PC-9 (cell line): Measurements from ENCODE around the gene OR1E1. TPM values are rescaled to one million over a fixed set of nuclear protein-coding genes. Genes with fewer than 3 reads are reported as not detected.
"Not testable (repeated sequence)": the region's sequence is repeated elsewhere in the genome, so short reads cannot be mapped to it uniquely, and the experiment has no call there.

Source experiments
- BruUV-seq: library from RNA; stranded (reverse); fragments of 400-500 nt; replicated peaks from 2 replicates; lab custom pipeline; 2021; lab: Mats Ljungman, UMichigan
- CTCF ChIA-PET: fragments of 300-600 bp; sonication (Branson Sonifier 250); formaldehyde crosslinking; loops from one replicate; lab custom pipeline; 2022; ENCODE audit warnings: antibody characterized with exemption; lab: Charles Lee
- POLR2A ChIA-PET: fragments of 300-600 bp; sonication (Branson Sonifier 250); formaldehyde crosslinking; loops from one replicate; lab custom pipeline; 2022; ENCODE audit warnings: antibody characterized with exemption; ENCODE audit not compliant: unreplicated experiment; lab: Charles Lee
- DNase-seq, 2 experiments: peaks; one replicate each; pipeline versions ENCODE4 v3.0.0 to v3.0.0-alpha.2; 2015 to 2022; ENCODE audit warnings: mixed read lengths in 1 of 2
- H2AFZ ChIP-seq: fragments of 200-600 bp; sonication (generic); 2 replicates; pipeline ENCODE4 v1.8.1; 2017; ENCODE audit warnings: antibody characterized with exemption
- H3F3A ChIP-seq: fragments of 200-600 bp; sonication (generic); 2 replicates; pipeline ENCODE4 v1.8.1; 2017; ENCODE audit warnings: antibody characterized with exemption, mild to moderate bottlenecking, low read depth; ENCODE audit not compliant: insufficient read depth
- H3K27ac ChIP-seq: fragments of 200-600 bp; sonication (generic); 2 replicates; pipeline ENCODE4 v1.6.1; 2016; ENCODE audit warnings: mixed run types
- H3K27me3 ChIP-seq: fragments of 200-600 bp; sonication (generic); 2 replicates; pipeline ENCODE4 v1.6.1; 2016; ENCODE audit warnings: low read depth, mixed run types; ENCODE audit not compliant: insufficient read depth
- H3K36me3 ChIP-seq: fragments of 200-600 bp; sonication (generic); 2 replicates; pipeline ENCODE4 v1.6.1; 2016; ENCODE audit warnings: low read depth, mixed run types
- H3K4me1 ChIP-seq: fragments of 200-600 bp; sonication (generic); replicated peaks from 2 replicates; pipeline ENCODE4 v1.6.1; 2016; ENCODE audit warnings: mixed run types; ENCODE audit not compliant: insufficient read depth
- H3K4me2 ChIP-seq: fragments of 200-600 bp; sonication (generic); 2 replicates; pipeline ENCODE4 v1.6.1; 2017; ENCODE audit warnings: mixed run types
- H3K4me3 ChIP-seq: fragments of 200-600 bp; sonication (generic); 2 replicates; pipeline ENCODE4 v1.6.1; 2016; ENCODE audit warnings: mixed run types
- H3K79me2 ChIP-seq: fragments of 200-600 bp; sonication (generic); 2 replicates; pipeline ENCODE4 v1.6.1; 2017; ENCODE audit warnings: low read depth, mixed run types
- H3K9me2 ChIP-seq: fragments of 200-600 bp; sonication (generic); 2 replicates; pipeline ENCODE4 v1.8.1; 2017; ENCODE audit warnings: mild to moderate bottlenecking; ENCODE audit not compliant: insufficient read depth
- H3K9me3 ChIP-seq: fragments of 200-600 bp; sonication (generic); 2 replicates; pipeline ENCODE4 v1.8.1; 2016; ENCODE audit warnings: low read depth; ENCODE audit not compliant: insufficient read depth
- H4K20me1 ChIP-seq: fragments of 200-600 bp; sonication (generic); 2 replicates; pipeline ENCODE4 v1.8.1; 2017; ENCODE audit not compliant: insufficient read depth
- EZH2 ChIP-seq: fragments of 200-600 bp; sonication (generic); IDR thresholded peaks from 2 replicates; pipeline ENCODE4 v1.8.0; 2017; ENCODE audit warnings: antibody characterized with exemption, low read depth
- intact Hi-C: fragments of 100-400 bp; cut with micrococcal nuclease; formaldehyde crosslinking; loops from one replicate; pipeline ENCODE4 v1.10.0; 2022; ENCODE audit not compliant: unreplicated experiment
- total RNA-seq: library from RNA; stranded (reverse); gene quantifications from 2 replicates; pipeline ENCODE4 v1.2.3, GENCODE V29; 2021
- TF ChIP-seq, protein P1 (sequence below): fragments of 200-600 bp; sonication (generic); conservative IDR thresholded peaks from 2 replicates; pipeline ENCODE4 v1.6.1; 2017; ENCODE audit warnings: mixed run types, antibody characterized with exemption, mild to moderate bottlenecking, moderate library complexity

Gene OR1E1
- total RNA-seq, 1 experiment from 2014 or later = not detected

DNA sequence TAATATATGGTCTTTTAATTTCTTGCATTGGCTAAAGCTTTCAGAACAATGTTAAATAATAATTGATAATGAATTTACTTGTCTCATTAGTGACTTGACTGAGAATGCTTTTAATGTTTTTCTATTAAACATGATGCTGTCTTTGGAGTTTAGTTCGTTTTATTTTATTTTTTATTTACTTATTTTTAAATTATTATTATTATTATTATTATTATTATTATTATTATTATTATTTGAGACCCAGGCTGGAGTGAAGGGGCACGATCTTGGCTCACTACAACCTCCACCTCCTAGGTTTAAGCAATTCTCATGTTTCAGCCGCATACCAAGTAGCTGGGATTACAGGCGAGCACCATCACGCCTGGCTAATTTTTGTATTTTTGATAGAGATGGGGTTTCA is 17.4 kb upstream of the OR1E1 start:
- H3K4me2 ChIP-seq = no peak overlapping the region
- DNase-seq = no peak
- no peaks in the 10 kb centered on the region for H3K79me2 ChIP-seq
- TF ChIP-seq EZH2 = no peak
- TF ChIP-seq, protein P1, sequence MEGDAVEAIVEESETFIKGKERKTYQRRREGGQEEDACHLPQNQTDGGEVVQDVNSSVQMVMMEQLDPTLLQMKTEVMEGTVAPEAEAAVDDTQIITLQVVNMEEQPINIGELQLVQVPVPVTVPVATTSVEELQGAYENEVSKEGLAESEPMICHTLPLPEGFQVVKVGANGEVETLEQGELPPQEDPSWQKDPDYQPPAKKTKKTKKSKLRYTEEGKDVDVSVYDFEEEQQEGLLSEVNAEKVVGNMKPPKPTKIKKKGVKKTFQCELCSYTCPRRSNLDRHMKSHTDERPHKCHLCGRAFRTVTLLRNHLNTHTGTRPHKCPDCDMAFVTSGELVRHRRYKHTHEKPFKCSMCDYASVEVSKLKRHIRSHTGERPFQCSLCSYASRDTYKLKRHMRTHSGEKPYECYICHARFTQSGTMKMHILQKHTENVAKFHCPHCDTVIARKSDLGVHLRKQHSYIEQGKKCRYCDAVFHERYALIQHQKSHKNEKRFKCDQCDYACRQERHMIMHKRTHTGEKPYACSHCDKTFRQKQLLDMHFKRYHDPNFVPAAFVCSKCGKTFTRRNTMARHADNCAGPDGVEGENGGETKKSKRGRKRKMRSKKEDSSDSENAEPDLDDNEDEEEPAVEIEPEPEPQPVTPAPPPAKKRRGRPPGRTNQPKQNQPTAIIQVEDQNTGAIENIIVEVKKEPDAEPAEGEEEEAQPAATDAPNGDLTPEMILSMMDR = no peak
- H2AFZ ChIP-seq = no peak overlapping the region
- H3K36me3 ChIP-seq = no peaks in the 10 kb centered on the region
- intact Hi-C loops = no loop called here
- ChIA-PET CTCF (no interaction called here), POLR2A (interaction anchor here (1.0 kb wide), 1 partner anchor 235 kb away, joined by 5 read pairs; no protein-coding TSS in a partner anchor)
- no peaks in the 10 kb centered on the region for H4K20me1 ChIP-seq
- H3K27ac ChIP-seq = no peak overlapping the region
- H3K9me2 ChIP-seq = no peaks in the 10 kb centered on the region
- H3K9me3 ChIP-seq = no peaks in the 10 kb centered on the region
- no TSS peak for BruUV-seq
- H3K27me3 ChIP-seq = peaks cover 53% of the 10 kb centered on the region
- no peaks in the 10 kb centered on the region for H3K4me1 ChIP-seq
- H3F3A ChIP-seq = no peaks in the 10 kb centered on the region
- H3K4me3 ChIP-seq = no peak overlapping the region

- CTCF ChIA-PET, DNase-seq, H3K36me3 ChIP-seq, H2AFZ ChIP-seq, H3K4me2 ChIP-seq, BruUV-seq, H3F3A ChIP-seq, POLR2A ChIA-PET, intact Hi-C loops, H3K4me3 ChIP-seq, H3K9me3 ChIP-seq, H3K27ac ChIP-seq, H3K9me2 ChIP-seq, H3K4me1 ChIP-seq, H4K20me1 ChIP-seq, H3K79me2 ChIP-seq: not testable (repeated sequence)
- H3K27me3 ChIP-seq = peaks cover 69% of the 10 kb centered on the region
These were observed 14.0 kb upstream of the OR1E1 start for GRCh38 chr17:3412216-3412615.

GRCh38 chr17:3411070-3411469 is 12.9 kb upstream of the OR1E1 start, which contains the start of gene OR3A3:
Gene OR3A3, plus strand, starts transcription at chr17:3411370.
- Histone ChIP-seq H3K27me3 (peaks cover 79% of the 10 kb centered on the region), H3K4me1 (no peaks in the 10 kb centered on the region)

DNA sequence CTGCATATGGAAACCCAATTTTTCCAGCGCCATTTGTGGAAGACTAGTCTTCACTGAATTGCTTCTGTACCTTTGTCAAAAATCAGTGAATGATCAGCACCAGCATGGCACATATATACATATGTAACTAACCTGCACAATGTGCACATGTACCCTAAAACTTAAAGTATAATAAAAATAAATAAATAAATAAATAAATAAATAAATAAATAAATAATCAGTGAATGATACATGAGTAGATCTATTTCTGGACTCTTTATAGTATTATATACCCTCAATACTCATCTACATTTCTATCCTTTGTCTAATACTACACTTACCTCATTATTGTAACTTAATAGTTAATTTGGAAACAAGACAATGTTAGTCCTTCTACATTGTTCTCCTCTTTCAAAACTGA is 5.6 kb upstream of the OR1E1 start:
- H3F3A ChIP-seq, H2AFZ ChIP-seq, H3K4me3 ChIP-seq, H3K9me2 ChIP-seq, POLR2A ChIA-PET, H3K4me1 ChIP-seq, H3K9me3 ChIP-seq, H3K4me2 ChIP-seq, BruUV-seq, CTCF ChIA-PET, H3K36me3 ChIP-seq, H4K20me1 ChIP-seq, H3K79me2 ChIP-seq, intact Hi-C loops, H3K27ac ChIP-seq, DNase-seq: not testable (repeated sequence)
- H3K27me3 ChIP-seq = peaks cover 36% of the 10 kb centered on the region; the same call in 1 of the 2 replicates

More at GRCh38 chr17:3411070-3411469, 12.9 kb upstream of the OR1E1 start, which contains the start of gene OR3A3:
- H3K9me2 ChIP-seq = no peaks in the 10 kb centered on the region
- CTCF ChIA-PET = no interaction called here
- TF ChIP-seq, protein P1 = no peak
- no peak for TF ChIP-seq EZH2
- H3K27ac ChIP-seq = no peak within 1 kb of the TSS
- H2AFZ ChIP-seq = no peak within 1 kb of the TSS
- intact Hi-C loops = no loop called here
- H3K4me3 ChIP-seq = no peak within 1 kb of the TSS
- DNase-seq = no peak
- no peaks in the 10 kb centered on the region for H3K79me2 ChIP-seq
- H3K36me3 ChIP-seq = no peaks in the 10 kb centered on the region
- POLR2A ChIA-PET = no interaction called here
- no peaks in the 10 kb centered on the region for H4K20me1 ChIP-seq
- BruUV-seq = no TSS peak
- no peaks in the 10 kb centered on the region for H3K9me3 ChIP-seq
- H3K4me2 ChIP-seq = no peak within 1 kb of the TSS
- H3F3A ChIP-seq = no peaks in the 10 kb centered on the region
